NCI-H1417 (cell line): Measurements from ENCODE around the gene TP53BP2.
"Not testable (repeated sequence)": the region's sequence is repeated elsewhere in the genome, so short reads cannot be mapped to it uniquely, and the experiment has no call there.

Experiments
- DNase-seq, 3 experiments: peaks; one replicate each; lab custom pipeline; 2025; lab: John Stamatoyannopoulos, UW

Gene TP53BP2

GRCh38 chr1:223828162-223828848 is 17.4 kb downstream of the TP53BP2 start:
- no peak for DNase-seq

- DNase-seq: no peak
Measured at GRCh38 chr1:223827193-223827663, 18.5 kb downstream of the TP53BP2 start.

- no peak for DNase-seq
Measured at GRCh38 chr1:223825767-223826748, 19.7 kb downstream of the TP53BP2 start.

GRCh38 chr1:223824712-223825111 is 21.0 kb downstream of the TP53BP2 start:
- DNase-seq: no peak

GRCh38 chr1:223824287-223824686 is 21.5 kb downstream of the TP53BP2 start:
- no peak for DNase-seq

GRCh38 chr1:223820971-223821370 is 24.8 kb downstream of the TP53BP2 start:
- DNase-seq: no peak

- DNase-seq: peak in 1 of 3 experiments; percentile 3
Measured at GRCh38 chr1:223820515-223820858, 25.3 kb downstream of the TP53BP2 start.

- no peak for DNase-seq
Measured at GRCh38 chr1:223819730-223820514, 25.8 kb downstream of the TP53BP2 start.

GRCh38 chr1:223817265-223817664 is 28.5 kb downstream of the TP53BP2 start:
- not testable (repeated sequence) for DNase-seq

GRCh38 chr1:223815865-223816264 is 29.9 kb downstream of the TP53BP2 start:
- no peak for DNase-seq

GRCh38 chr1:223815020-223815853 is 30.5 kb downstream of the TP53BP2 start:
- no peak for DNase-seq

GRCh38 chr1:223813645-223814044 is 32.1 kb downstream of the TP53BP2 start:
- no peak for DNase-seq

- peak in 2 of 3 experiments; percentile 1 to 65 for DNase-seq
Measured at GRCh38 chr1:223811634-223812101, 34.1 kb downstream of the TP53BP2 start.

GRCh38 chr1:223810586-223810985 is 35.2 kb downstream of the TP53BP2 start:
- DNase-seq: no peak

GRCh38 chr1:223809905-223810304 is 35.8 kb downstream of the TP53BP2 start:
- not testable (repeated sequence) for DNase-seq

- DNase-seq: no peak
Measured at GRCh38 chr1:223803211-223803610, 42.5 kb downstream of the TP53BP2 start.

- DNase-seq: no peak
Measured at GRCh38 chr1:223802602-223803001, 43.1 kb downstream of the TP53BP2 start.

- DNase-seq: no peak
Measured at GRCh38 chr1:223802032-223802431, 43.7 kb downstream of the TP53BP2 start.

GRCh38 chr1:223796210-223796609 is 49.5 kb downstream of the TP53BP2 start:
- no peak for DNase-seq

GRCh38 chr1:223794136-223794880 is 51.4 kb downstream of the TP53BP2 start:
- no peak for DNase-seq
